H1 (cell line): ENCODE data around the gene GOLIM4. TPM values are rescaled to one million over a fixed set of nuclear protein-coding genes. Genes with fewer than 3 reads are reported as not detected.

ENCODE experiments used
- CTCF ChIA-PET: fragments of 300-600 bp; sonication (Branson Sonifier 250); formaldehyde crosslinking; loops from one replicate; lab custom pipeline; 2021; ENCODE audit not compliant: partially characterized antibody; lab: Charles Lee
- POLR2A ChIA-PET: fragments of 300-600 bp; sonication (Branson Sonifier 250); formaldehyde crosslinking; loops from one replicate; lab custom pipeline; 2021; ENCODE audit warnings: inconsistent platforms; ENCODE audit not compliant: partially characterized antibody; lab: Charles Lee
- DNase-seq, 2 experiments: peaks; one replicate each; pipeline versions ENCODE4 v3.0.0 to v3.0.0-alpha.2; 2010 to 2022; ENCODE audit warnings: low spot score in 2 of 2, low read depth in 1 of 2, mixed read lengths in 1 of 2
- FAIRE-seq: peaks from 2 replicates; lab custom pipeline; 2011; peaks lifted over from hg19 to GRCh38; lab: Jason Lieb, UNC
- H2AFZ ChIP-seq: 2 replicates; pipeline ENCODE4 v1.8.1; 2012; ENCODE audit warnings: low read length, inconsistent platforms
- H2AK5ac ChIP-seq: 2 replicates; pipeline ENCODE4 v1.6.1; 2013; ENCODE audit warnings: low read depth, low read length
- H2BK120ac ChIP-seq: replicated peaks from 2 replicates; pipeline ENCODE3; 2013; ENCODE audit warnings: low read depth, low read length, inconsistent platforms
- H2BK12ac ChIP-seq: 2 replicates; pipeline ENCODE4 v1.6.1; 2013; ENCODE audit warnings: low read depth, low read length
- H2BK15ac ChIP-seq: 2 replicates; pipeline ENCODE4 v1.6.1; 2013; ENCODE audit warnings: low read length
- H2BK20ac ChIP-seq: 2 replicates; pipeline ENCODE4 v1.6.1; 2013; ENCODE audit warnings: low read length
- H2BK5ac ChIP-seq: 2 replicates; pipeline ENCODE4 v1.6.1; 2013; ENCODE audit warnings: low read depth, low read length
- H3K14ac ChIP-seq: 2 replicates; pipeline ENCODE4 v1.6.1; 2013; ENCODE audit warnings: inconsistent platforms; ENCODE audit not compliant: insufficient read length
- H3K18ac ChIP-seq: 2 replicates; pipeline ENCODE4 v1.6.1; 2013; ENCODE audit warnings: low read length; ENCODE audit errors: extremely low read depth
- H3K23ac ChIP-seq: 2 replicates; pipeline ENCODE4 v1.6.1; 2013; ENCODE audit warnings: inconsistent platforms; ENCODE audit not compliant: insufficient read length
- H3K23me2 ChIP-seq: 2 replicates; pipeline ENCODE4 v1.6.1; 2013; ENCODE audit warnings: low read depth, low read length
- H3K27ac ChIP-seq: 2 replicates; pipeline ENCODE4 v1.6.1; 2011; ENCODE audit warnings: low read depth, low read length, inconsistent platforms
- H3K27me3 ChIP-seq, 4 experiments: replicated peaks in 1 of 4; 1 replicate in 1 of 4; 2 replicates in 3 of 4; pipeline versions ENCODE4 v1.6.1 to v1.8.1; 2011 to 2013; ENCODE audit warnings: low read length in 3 of 4, mild to moderate bottlenecking in 3 of 4, inconsistent platforms in 2 of 4, mixed read lengths in 2 of 4, moderate library complexity in 1 of 4; ENCODE audit not compliant: control insufficient read depth in 3 of 4, insufficient read depth in 3 of 4; ENCODE audit errors: extremely low read depth in 1 of 4
- H3K36me3 ChIP-seq, 4 experiments: 2 replicates each; pipeline versions ENCODE4 v1.6.1 to v1.8.1; 2011 to 2013; ENCODE audit warnings: mild to moderate bottlenecking in 4 of 4, low read length in 3 of 4, moderate library complexity in 2 of 4, control low read depth in 1 of 4, inconsistent platforms in 1 of 4; ENCODE audit not compliant: insufficient read depth in 4 of 4, control insufficient read depth in 2 of 4
- H3K4ac ChIP-seq: replicated peaks from 2 replicates; pipeline ENCODE3; 2013; ENCODE audit warnings: low read length, low read depth, mixed read lengths, inconsistent platforms; ENCODE audit not compliant: insufficient read length
- H3K4me1 ChIP-seq, 4 experiments: replicated peaks in 1 of 4; 1 replicate in 1 of 4; 2 replicates in 3 of 4; pipeline versions ENCODE4 v1.6.1 to v1.8.1; 2011 to 2013; ENCODE audit warnings: low read length in 3 of 4, inconsistent platforms in 2 of 4, mixed read lengths in 1 of 4; ENCODE audit not compliant: insufficient read depth in 4 of 4, control insufficient read depth in 3 of 4
- H3K4me2 ChIP-seq, 2 experiments: 2 replicates each; pipeline versions ENCODE4 v1.6.1 to v1.8.1; 2011 to 2013; ENCODE audit warnings: low read depth in 2 of 2, low read length in 2 of 2, control low read depth in 1 of 2, inconsistent platforms in 1 of 2, mild to moderate bottlenecking in 1 of 2; ENCODE audit not compliant: insufficient read depth in 1 of 2
- H3K4me3 ChIP-seq, 4 experiments: fragments of 200-600, 300-600 bp in 1 of 4; sonication (generic), shearing (Covaris generic), sonication (Bioruptor Twin) in 1 of 4; 2 replicates each; pipeline versions ENCODE4 v1.5.1 to v1.8.1; 2011 to 2016; ENCODE audit warnings: low read length in 4 of 4, low read depth in 3 of 4, control low read depth in 2 of 4, inconsistent platforms in 2 of 4, mild to moderate bottlenecking in 2 of 4, mixed read lengths in 1 of 4, moderate library complexity in 1 of 4; ENCODE audit not compliant: insufficient read depth in 2 of 4; ENCODE audit errors: extremely low read depth in 1 of 4
- H3K56ac ChIP-seq: replicated peaks from 2 replicates; pipeline ENCODE3; 2013; ENCODE audit warnings: low read depth, mild to moderate bottlenecking, mixed read lengths, low read length, inconsistent platforms; ENCODE audit not compliant: insufficient read length
- H3K79me1 ChIP-seq: 2 replicates; pipeline ENCODE4 v1.6.1; 2013; ENCODE audit warnings: low read depth, low read length, control low read depth
- H3K79me2 ChIP-seq, 2 experiments: 2 replicates each; pipeline versions ENCODE4 v1.6.1 to v1.8.1; 2012 to 2013; ENCODE audit warnings: low read length in 2 of 2, mild to moderate bottlenecking in 2 of 2, inconsistent platforms in 1 of 2; ENCODE audit not compliant: insufficient read depth in 2 of 2, control insufficient read depth in 1 of 2
- H3K9ac ChIP-seq, 4 experiments: replicated peaks in 1 of 4; 1 replicate in 1 of 4; 2 replicates in 3 of 4; pipeline versions ENCODE4 v1.6.1 to v1.8.1; 2011 to 2013; ENCODE audit warnings: low read depth in 3 of 4, low read length in 3 of 4, control low read depth in 2 of 4, mild to moderate bottlenecking in 2 of 4, moderate library complexity in 2 of 4, inconsistent platforms in 1 of 4; ENCODE audit errors: extremely low read depth in 1 of 4
- H3K9me3 ChIP-seq, 2 experiments: 2 replicates each; pipeline versions ENCODE4 v1.6.1 to v1.8.1; 2012 to 2013; ENCODE audit warnings: mild to moderate bottlenecking in 2 of 2, moderate library complexity in 2 of 2, control low read depth in 1 of 2, inconsistent platforms in 1 of 2, low read depth in 1 of 2, low read length in 1 of 2, mixed read lengths in 1 of 2; ENCODE audit not compliant: insufficient read depth in 2 of 2
- H4K20me1 ChIP-seq, 2 experiments: replicated peaks in 1 of 2; 2 replicates each; pipeline versions ENCODE3 to v1.8.1; 2011 to 2013; ENCODE audit warnings: inconsistent platforms in 2 of 2, low read length in 2 of 2, mild to moderate bottlenecking in 1 of 2; ENCODE audit not compliant: insufficient read depth in 2 of 2, control insufficient read depth in 1 of 2
- H4K5ac ChIP-seq: 2 replicates; pipeline ENCODE4 v1.6.1; 2013; ENCODE audit warnings: low read length, low read depth, mixed read lengths, inconsistent platforms; ENCODE audit not compliant: insufficient read length
- H4K8ac ChIP-seq: 2 replicates; pipeline ENCODE4 v1.8.0; 2013; ENCODE audit warnings: mild to moderate bottlenecking, moderate library complexity, low read length, inconsistent platforms; ENCODE audit not compliant: insufficient read depth; ENCODE audit errors: extremely low read depth
- H4K91ac ChIP-seq: replicated peaks from 2 replicates; pipeline ENCODE3; 2013; ENCODE audit warnings: low read length, mixed read lengths, inconsistent platforms; ENCODE audit not compliant: insufficient read length
- EZH2 ChIP-seq: fragments of 200-600 bp; sonication (generic); IDR thresholded peaks from 2 replicates; pipeline ENCODE4 v1.7.1; 2012; ENCODE audit warnings: low read depth, mild to moderate bottlenecking, moderate library complexity, low read length, inconsistent platforms; ENCODE audit not compliant: severe bottlenecking
- RFX5 ChIP-seq: IDR thresholded peaks from 2 replicates; pipeline ENCODE4 v1.6.1; 2011; ENCODE audit warnings: low read depth, low read length, improper control_type of control experiment, borderline replicate concordance
- TAF1 ChIP-seq: IDR thresholded peaks from 2 replicates; pipeline ENCODE4 v1.6.1; 2011; ENCODE audit warnings: mild to moderate bottlenecking, low read depth, low read length
- WGBS, 2 experiments: shearing (Covaris generic) in 1 of 2; methylation state at CpG; one replicate each; pipeline versions ENCODE4 v1.1.6 to v1.1.7; 2013 to 2015; ENCODE audit warnings: low lambda C conversion rate in 2 of 2, mixed read lengths in 2 of 2, inconsistent platforms in 1 of 2, low coverage in 1 of 2, missing lambda C conversion rate in 1 of 2; ENCODE audit not compliant: insufficient replicate concordance in 2 of 2, insufficient coverage in 1 of 2, insufficient read length in 1 of 2; ENCODE audit errors: extremely low coverage in 1 of 2, missing lambda C conversion rate in 1 of 2; 5-methylcytosine and 5-hydroxymethylcytosine counted together
- polyA plus RNA-seq, 7 experiments: library from polyadenylated mRNA; depleted of rRNA in 3 of 7; stranded (reverse) in 5 of 7; unstranded in 2 of 7; fragments of >200 nt in 5 of 7; fragments of 200-250 nt in 2 of 7; gene quantifications; 1 replicate in 5 of 7; 2 replicates in 1 of 7; 4 replicates in 1 of 7; pipeline versions ENCODE4 v1.2.1 to v1.2.3, GENCODE V29; 2011 to 2013; ENCODE audit warnings: missing spikeins in 2 of 7, mixed read lengths in 2 of 7
- total RNA-seq: library from RNA; stranded (reverse); fragmentation: NEBNext Ultra II Directional; extraction: Animal tissue kit (Norgen Biotek cat#: 25700); gene quantifications from 2 replicates; pipeline ENCODE4 v1.2.1, GENCODE V29; 2021

GOLIM4 gene
- total and polyA plus RNA-seq, 2 of the 8 experiments (the other 6 are each of a cell fraction or from before 2014, with no cell fraction given) = 5.6 to 29.7 TPM

- H4K20me1 ChIP-seq = no peaks in the 10 kb centered on the region
- H2BK5ac ChIP-seq = no peak overlapping the region
- ChIA-PET CTCF (interaction anchor here (2.2 kb wide), 1 partner anchor 39 kb away, joined by 5 read pairs; no protein-coding TSS in a partner anchor), POLR2A (no interaction called here)
- no peak for FAIRE-seq
- no peak overlapping the region for H2BK15ac ChIP-seq
- no peak overlapping the region for H3K9ac ChIP-seq
- TF ChIP-seq TAF1 (no peak), RFX5 (no peak), EZH2 (no peak)
- no peaks in the 10 kb centered on the region for H3K27me3 ChIP-seq
- H3K79me1 ChIP-seq = no peaks in the 10 kb centered on the region
- H3K23me2 ChIP-seq = no peaks in the 10 kb centered on the region
- no peak overlapping the region for H2AK5ac ChIP-seq
- WGBS, 2 experiments = 78% methylated on average over 1 of the region's 1 CpG; no CpG with 5 or more reads in 1 of the 2 experiments
- H2BK20ac ChIP-seq = no peak overlapping the region
- no peaks in the 10 kb centered on the region for H3K9me3 ChIP-seq
- DNase-seq = no peak
- no peak overlapping the region for H4K8ac ChIP-seq
- no peak overlapping the region for H3K56ac ChIP-seq
- no peak overlapping the region for H3K23ac ChIP-seq
- no peak overlapping the region for H2AFZ ChIP-seq
- no peak overlapping the region for H4K5ac ChIP-seq
- no peak overlapping the region for H2BK120ac ChIP-seq
- no peak overlapping the region for H3K4me3 ChIP-seq
- H3K4me2 ChIP-seq = no peak overlapping the region
- no peak overlapping the region for H4K91ac ChIP-seq
- H3K4me1 ChIP-seq = no peaks in the 10 kb centered on the region
- no peak overlapping the region for H3K14ac ChIP-seq
- H3K4ac ChIP-seq = no peak overlapping the region
- no peaks in the 10 kb centered on the region for H3K36me3 ChIP-seq
- H3K27ac ChIP-seq = no peak overlapping the region
- no peaks in the 10 kb centered on the region for H3K79me2 ChIP-seq
- no peak overlapping the region for H3K18ac ChIP-seq
- no peak overlapping the region for H2BK12ac ChIP-seq
Measured at GRCh38 chr3:168001244-168001643, 94.5 kb downstream of the GOLIM4 start.
